AG04449 (cell line): ENCODE results near the gene CFAP126.
"Not testable (repeated sequence)": the region's sequence is repeated elsewhere in the genome, so short reads cannot be mapped to it uniquely, and the experiment has no call there.

Source experiments
- CTCF ChIA-PET: fragments of 350-600 bp; formaldehyde crosslinking; extraction: SDS; loops from one replicate; lab custom pipeline; 2021; ENCODE audit warnings: antibody characterized with exemption; lab: Yijun Ruan, JAX
- POLR2A ChIA-PET: fragments of 400-600, 350-600 bp; formaldehyde crosslinking; extraction: SDS; loops from one replicate; lab custom pipeline; 2020; ENCODE audit warnings: antibody characterized with exemption, inconsistent platforms; lab: Yijun Ruan, JAX
- DNase-seq: peaks from one replicate; pipeline ENCODE4 v3.0.0-alpha.2; 2010; ENCODE audit warnings: low read depth, low spot score
- H3K4me3 ChIP-seq: 2 replicates; pipeline ENCODE4 v1.5.1; 2011; ENCODE audit warnings: low read depth, mild to moderate bottlenecking, control low read depth, low read length
- CTCF ChIP-seq: IDR thresholded peaks from one replicate; pipeline ENCODE4 v1.5.1; 2011; ENCODE audit warnings: mild to moderate bottlenecking, moderate library complexity, low read length, control low read depth, inconsistent platforms; ENCODE audit not compliant: insufficient read depth; ENCODE audit errors: missing control alignments

Gene CFAP126

GRCh38 chr1:161404051-161404597, 36.4 kb upstream of the CFAP126 start:
- POLR2A ChIA-PET, result no interaction called here
- TF ChIP-seq CTCF, result no peak
- CTCF ChIA-PET, result no interaction called here
- no peak for DNase-seq
- no peak overlapping the region for H3K4me3 ChIP-seq

- CTCF ChIA-PET, result interaction anchor here (1.2 kb wide), 1 partner anchor 20 kb away, joined by 3 read pairs; no protein-coding TSS in a partner anchor
- POLR2A ChIA-PET, result no interaction called here
- no peak for TF ChIP-seq CTCF
- no peak overlapping the region for H3K4me3 ChIP-seq
- no peak for DNase-seq
Observed at GRCh38 chr1:161402446-161402845, 34.8 kb upstream of the CFAP126 start.

GRCh38 chr1:161399257-161399998, 31.8 kb upstream of the CFAP126 start:
- H3K4me3 ChIP-seq, result peak overlapping the region; percentile 92
- ChIA-PET CTCF (interaction anchor here (1.1 kb wide), 1 partner anchor 9 kb away, joined by 4 read pairs; no protein-coding TSS in a partner anchor), POLR2A (no interaction called here)
- DNase-seq, result peak; percentile 52
- peak; percentile 46 for TF ChIP-seq CTCF

GRCh38 chr1:161398900-161399256, 31.2 kb upstream of the CFAP126 start:
- no peak for DNase-seq
- TF ChIP-seq CTCF, result no peak
- CTCF ChIA-PET, result no interaction called here
- peak overlapping the region; percentile 92 for H3K4me3 ChIP-seq
- POLR2A ChIA-PET, result no interaction called here

GRCh38 chr1:161397038-161397437, 29.4 kb upstream of the CFAP126 start:
- POLR2A ChIA-PET, DNase-seq, H3K4me3 ChIP-seq: not testable (repeated sequence)
- CTCF ChIA-PET, result interaction anchor here (1.2 kb wide), 1 partner anchor 14 kb away, joined by 6 read pairs; no protein-coding TSS in a partner anchor

GRCh38 chr1:161393151-161393550, 25.5 kb upstream of the CFAP126 start:
- DNase-seq, result no peak
- POLR2A ChIA-PET, result no interaction called here
- H3K4me3 ChIP-seq, result no peak overlapping the region
- CTCF ChIA-PET, result interaction anchor here (1.0 to 2.2 kb wide), 2 partner anchors 11 to 166 kb away, joined by 3 to 7 read pairs; no protein-coding TSS in a partner anchor
- no peak for TF ChIP-seq CTCF

- ChIA-PET POLR2A (no interaction called here), CTCF (interaction anchor here (1.0 to 1.1 kb wide), 2 partner anchors 9 to 48 kb away, joined by 3 to 4 read pairs; no protein-coding TSS in a partner anchor)
- TF ChIP-seq CTCF, result no peak
- no peak for DNase-seq
- H3K4me3 ChIP-seq, result no peak overlapping the region
Observed at GRCh38 chr1:161391611-161392010, 23.9 kb upstream of the CFAP126 start.

GRCh38 chr1:161391136-161391535, 23.5 kb upstream of the CFAP126 start:
- POLR2A ChIA-PET, H3K4me3 ChIP-seq, DNase-seq: not testable (repeated sequence)
- CTCF ChIA-PET, result interaction anchor here (0.6 to 1.1 kb wide), 3 partner anchors 9 to 675 kb away, joined by 3 to 4 read pairs (median 3); no protein-coding TSS in a partner anchor
